CD4-positive, CD25-positive, alpha-beta regulatory T cell (primary cell): ENCODE measurements around the gene ZNF234. TPM values are rescaled to one million over a fixed set of nuclear protein-coding genes. Genes with fewer than 3 reads are reported as not detected.
A peak's percentile ranks its signal among the peaks of the same experiment; 100 is the strongest.

Source experiments
- ATAC-seq, 2 donors: fragments of 150-1000 bp; cut with Tn5 transposase; one replicate each; pipeline ENCODE4 v1.10.0; 2021; ENCODE audit warnings: low read depth in 2 of 2, moderate number of reproducible peaks in 2 of 2, moderate library complexity in 1 of 2
- DNase-seq, 3 donors: peaks; one replicate each; pipeline versions ENCODE4 v3.0.0 to v3.0.0-alpha.2; 2012 to 2022; ENCODE audit warnings: mixed read lengths in 1 of 3
- H3K27ac ChIP-seq: one replicate; pipeline ENCODE4 v1.7.0; 2013; ENCODE audit warnings: mild to moderate bottlenecking, low read length; ENCODE audit not compliant: insufficient read depth, poor library complexity, severe bottlenecking
- H3K27me3 ChIP-seq: one replicate; pipeline ENCODE4 v1.7.0; 2013; ENCODE audit warnings: low read length; ENCODE audit not compliant: control insufficient read depth, insufficient read depth
- H3K36me3 ChIP-seq: one replicate; pipeline ENCODE4 v1.7.0; 2013; ENCODE audit warnings: mild to moderate bottlenecking, low read length, moderate library complexity; ENCODE audit not compliant: control insufficient read depth, insufficient read depth
- H3K4me1 ChIP-seq: 2 replicates; pipeline ENCODE4 v1.7.0; 2013; ENCODE audit warnings: mild to moderate bottlenecking, low read length; ENCODE audit not compliant: insufficient read depth, control insufficient read depth, poor library complexity, severe bottlenecking
- H3K4me3 ChIP-seq: one replicate; pipeline ENCODE4 v1.7.0; 2013; ENCODE audit warnings: low read depth, mild to moderate bottlenecking, low read length, moderate library complexity
- H3K9me3 ChIP-seq, 2 experiments: 1 replicate in 1 of 2; 2 replicates in 1 of 2; pipeline ENCODE4 v1.7.0; 2013; ENCODE audit warnings: low read length in 2 of 2, mild to moderate bottlenecking in 1 of 2, moderate library complexity in 1 of 2; ENCODE audit not compliant: control insufficient read depth in 2 of 2
- H3K27ac Mint-ChIP-seq, 3 donors: one replicate each; pipeline ENCODE4 v1.8.0; 2020 to 2022; ENCODE audit warnings: mild to moderate bottlenecking in 3 of 3, mixed read lengths in 3 of 3, moderate library complexity in 2 of 3
- H3K27me3 Mint-ChIP-seq: one replicate; pipeline ENCODE4 v1.8.0; 2022; ENCODE audit warnings: mild to moderate bottlenecking, mixed read lengths
- H3K36me3 Mint-ChIP-seq: one replicate; pipeline ENCODE4 v1.8.0; 2020; ENCODE audit warnings: mixed read lengths
- H3K4me1 Mint-ChIP-seq, 4 donors: one replicate each; pipeline ENCODE4 v1.8.0; 2020 to 2022; ENCODE audit warnings: mixed read lengths in 4 of 4, mild to moderate bottlenecking in 1 of 4
- H3K4me3 Mint-ChIP-seq, 4 donors: one replicate each; pipeline ENCODE4 v1.8.0; 2020 to 2022; ENCODE audit warnings: mild to moderate bottlenecking in 4 of 4, mixed read lengths in 4 of 4, moderate library complexity in 3 of 4
- H3K9me3 Mint-ChIP-seq, 7 donors: one replicate each; pipeline ENCODE4 v1.8.0; 2020 to 2022; ENCODE audit warnings: mixed read lengths in 7 of 7, mild to moderate bottlenecking in 3 of 7, moderate library complexity in 2 of 7
- polyA plus RNA-seq, 4 donors: library from polyadenylated mRNA; unstranded; fragments of 300-500 nt; fragmentation: Illumina TruSeq; gene quantifications; one replicate each; pipeline ENCODE4 v1.2.3, GENCODE V29; 2021
- total RNA-seq: library from RNA; stranded (reverse); gene quantifications from one replicate; pipeline ENCODE4 v1.2.3, GENCODE V29; 2022

ZNF234 gene
- total RNA-seq (4.6 TPM), polyA plus RNA-seq (1 to 10 TPM; 2.9 to 9.3 (median 5.8) TPM)

DNA sequence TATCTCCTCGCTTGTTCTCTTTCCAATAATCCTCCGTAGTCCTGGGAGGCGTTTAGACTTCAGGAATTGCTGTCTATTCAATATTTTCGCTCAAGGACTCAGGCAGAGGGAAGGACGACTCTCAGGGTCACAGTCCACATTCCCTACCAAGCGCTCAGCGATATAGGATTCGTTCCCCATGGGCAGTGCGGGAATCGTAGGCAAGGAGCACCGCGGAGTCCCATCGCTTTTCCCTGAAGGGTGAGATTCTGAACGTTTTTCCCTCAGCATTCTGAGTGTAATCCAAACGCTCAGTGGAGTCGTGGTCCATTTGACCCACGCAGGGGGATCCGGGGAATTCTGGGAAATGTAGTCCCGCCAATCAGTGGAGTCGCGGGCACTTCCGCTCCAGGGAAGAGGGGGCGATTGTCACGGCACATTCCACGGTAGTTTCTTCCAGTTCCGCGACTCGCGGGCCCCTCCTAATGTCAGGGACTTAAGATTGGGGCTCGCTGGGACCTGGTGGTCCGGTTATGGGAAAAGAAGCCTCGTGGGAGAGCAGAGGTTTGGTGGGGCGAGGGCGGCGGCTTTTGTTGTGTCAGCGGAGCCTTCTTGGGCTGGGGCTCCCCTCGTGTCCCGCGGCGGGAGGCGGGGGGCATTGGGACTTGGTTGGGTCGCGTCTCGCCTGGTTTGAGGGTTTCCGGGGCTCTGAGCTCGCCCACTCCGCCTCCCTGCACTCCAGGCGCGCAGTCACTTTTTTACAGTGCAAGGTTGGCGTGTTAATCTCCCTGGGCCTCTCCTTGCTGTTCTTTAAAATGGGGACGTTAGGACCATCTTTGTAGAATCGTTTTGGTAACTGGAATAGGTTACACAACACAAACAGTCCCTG, at the start of gene ZNF234:
TSS of gene ZNF234 (plus strand) at position 364 of the 868 bp plus-strand sequence. CDS start 3,079 bp downstream, outside the sequence.
- H3K9me3 ChIP-seq = no peaks in the 10 kb centered on the region
- no peaks in the 10 kb centered on the region for H3K27me3 ChIP-seq
- Mint-ChIP-seq H3K4me3 (peak within 1 kb of the TSS; percentile 93 to 97 (median 96)), H3K36me3 (peaks cover 30% of the 10 kb centered on the region), H3K9me3 (peaks cover 0 to 8% (median 1%) of the 10 kb centered on the region in 7 donors), H3K27ac (peak within 1 kb of the TSS; percentile 79 to 91 (median 91)), H3K27me3 (peaks cover 4% of the 10 kb centered on the region), H3K4me1 (peaks cover 15 to 40% (median 33%) of the 10 kb centered on the region in 4 donors)
- peaks cover 21% of the 10 kb centered on the region for H3K36me3 ChIP-seq
- DNase-seq (peak; percentile 58 to 80 (median 61)), ATAC-seq (peak; percentile 68 to 84)
- H3K4me1 ChIP-seq = peaks cover 17% of the 10 kb centered on the region
- peak within 1 kb of the TSS; percentile 88 for H3K4me3 ChIP-seq
- H3K27ac ChIP-seq = peak within 1 kb of the TSS; percentile 58

DNA sequence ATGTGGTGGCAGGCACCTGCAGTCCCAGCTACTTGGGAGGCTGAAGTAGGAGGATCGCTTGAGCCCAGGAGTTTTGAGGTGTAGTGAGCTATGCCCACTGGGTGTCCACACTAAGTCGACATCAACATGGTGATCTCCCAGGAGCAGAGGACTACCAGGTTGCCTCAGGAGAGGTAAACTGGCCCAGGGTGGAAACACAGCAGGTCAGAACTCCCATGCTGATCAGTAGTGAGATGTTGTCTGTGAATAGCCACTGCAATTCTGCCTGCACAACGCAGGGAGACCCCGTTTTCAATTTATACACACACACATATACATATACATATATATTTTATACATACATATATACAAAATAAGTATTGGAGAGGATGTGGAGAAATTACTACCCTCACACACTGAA, 49.2 kb upstream of the ZNF234 start:
- Mint-ChIP-seq H3K27me3 (no peaks in the 10 kb centered on the region), H3K9me3 (peaks cover 0 to 3% (median 0%) of the 10 kb centered on the region in 7 donors), H3K4me3 (peak overlapping the region in 2 of 4 donors; percentile 66 to 88), H3K36me3 (peaks cover 20% of the 10 kb centered on the region), H3K27ac (peak overlapping the region in 1 of 3 donors; percentile 44), H3K4me1 (peaks cover 9 to 20% (median 10%) of the 10 kb centered on the region in 4 donors)
- Histone ChIP-seq H3K36me3 (peaks cover 8% of the 10 kb centered on the region), H3K27me3 (no peaks in the 10 kb centered on the region), H3K27ac (no peak overlapping the region), H3K4me3 (no peak overlapping the region), H3K4me1 (peaks cover 14% of the 10 kb centered on the region), H3K9me3 (no peaks in the 10 kb centered on the region)
- DNase-seq = no peak
- ATAC-seq = no peak

DNA sequence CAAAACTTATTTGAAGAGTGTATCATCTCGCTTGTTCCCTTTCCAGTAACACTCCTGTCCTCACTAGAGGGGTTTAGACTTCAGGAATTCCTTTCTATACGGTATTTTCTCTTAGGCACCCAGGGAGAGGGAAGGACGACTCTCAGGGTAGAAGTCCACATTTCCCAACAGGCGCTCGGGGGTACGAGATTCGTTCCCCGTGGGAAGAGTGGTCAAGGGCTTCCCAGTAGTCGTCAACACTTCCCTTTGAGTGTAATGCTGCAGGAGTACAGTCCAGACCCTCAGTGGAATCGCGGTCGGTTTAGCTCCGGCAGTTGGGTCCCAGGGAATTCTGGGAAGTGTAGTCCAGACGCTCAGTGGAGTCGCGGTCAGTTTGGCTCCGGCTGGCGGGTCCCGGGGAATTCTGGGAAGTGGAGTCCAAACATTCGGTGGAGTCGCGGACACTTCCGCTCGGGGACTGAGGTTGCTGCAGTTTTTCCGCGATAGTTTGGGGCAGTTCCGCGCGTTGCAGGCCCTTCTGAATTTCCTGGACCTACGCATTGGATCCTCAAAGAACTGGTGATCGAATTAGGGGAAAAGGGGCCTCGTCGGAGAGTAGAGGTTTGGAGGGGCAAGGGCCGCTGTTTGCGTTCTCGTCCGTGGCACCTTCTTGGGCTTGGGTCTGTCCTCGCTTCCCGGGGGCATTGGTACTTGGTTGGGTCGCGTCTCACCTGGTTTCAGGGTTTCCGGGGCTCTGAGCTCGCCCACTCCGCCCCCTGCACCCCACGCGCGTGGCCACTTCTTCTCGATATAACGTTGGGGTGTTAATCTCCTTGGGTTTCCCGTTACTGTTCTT, 47.2 kb upstream of the ZNF234 start, which contains the start of gene ZNF224:
TSS of gene ZNF224 (plus strand) at position 431 of the 835 bp plus-strand sequence. CDS start 3,513 bp downstream, outside the sequence.
- Histone ChIP-seq H3K27ac (peak within 1 kb of the TSS; percentile 60), H3K36me3 (peaks cover 28% of the 10 kb centered on the region), H3K4me1 (peaks cover 14% of the 10 kb centered on the region), H3K9me3 (peaks cover 0 to 3% of the 10 kb centered on the region in 2 experiments), H3K27me3 (no peaks in the 10 kb centered on the region), H3K4me3 (peak within 1 kb of the TSS; percentile 92)
- Mint-ChIP-seq H3K36me3 (peaks cover 30% of the 10 kb centered on the region), H3K27ac (peak within 1 kb of the TSS; percentile 79 to 90 (median 84)), H3K27me3 (no peaks in the 10 kb centered on the region), H3K4me1 (peaks cover 9 to 31% (median 12%) of the 10 kb centered on the region in 4 donors), H3K4me3 (peak within 1 kb of the TSS; percentile 88 to 97 (median 96)), H3K9me3 (peaks cover 0 to 4% (median 2%) of the 10 kb centered on the region in 7 donors)
- ATAC-seq (peak; percentile 84 to 86), DNase-seq (peak; percentile 73 to 92 (median 73))

DNA sequence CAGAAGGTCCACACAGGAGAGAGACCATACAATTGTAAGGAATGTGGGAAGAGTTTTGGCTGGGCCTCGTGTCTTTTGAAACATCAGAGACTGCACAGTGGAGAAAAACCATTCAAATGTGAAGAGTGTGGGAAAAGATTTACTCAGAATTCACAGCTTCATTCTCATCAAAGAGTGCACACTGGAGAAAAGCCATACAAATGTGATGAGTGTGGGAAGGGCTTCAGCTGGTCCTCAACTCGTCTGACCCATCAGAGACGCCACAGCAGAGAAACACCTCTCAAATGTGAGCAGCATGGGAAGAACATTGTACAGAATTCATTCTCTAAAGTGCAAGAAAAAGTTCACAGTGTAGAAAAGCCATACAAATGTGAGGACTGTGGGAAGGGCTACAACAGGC, 33.6 kb upstream of the ZNF234 start:
- no peak overlapping the region for H3K27ac Mint-ChIP-seq
- peaks cover 42% of the 10 kb centered on the region for H3K36me3 Mint-ChIP-seq
- peaks cover 0 to 75% (median 35%) of the 10 kb centered on the region in 7 donors for H3K9me3 Mint-ChIP-seq
- no peak for DNase-seq
- H3K36me3 ChIP-seq = peaks cover 37% of the 10 kb centered on the region
- no peak for ATAC-seq
- H3K4me3 Mint-ChIP-seq = no peak overlapping the region
- no peaks in the 10 kb centered on the region for H3K27me3 ChIP-seq
- peaks cover 65 to 85% of the 10 kb centered on the region in 2 experiments for H3K9me3 ChIP-seq
- no peaks in the 10 kb centered on the region for H3K27me3 Mint-ChIP-seq
- H3K4me3 ChIP-seq = peak overlapping the region; percentile 22
- H3K4me1 ChIP-seq = peaks cover 10% of the 10 kb centered on the region
- peaks cover 0 to 11% (median 7%) of the 10 kb centered on the region in 4 donors for H3K4me1 Mint-ChIP-seq
- H3K27ac ChIP-seq = no peak overlapping the region

DNA sequence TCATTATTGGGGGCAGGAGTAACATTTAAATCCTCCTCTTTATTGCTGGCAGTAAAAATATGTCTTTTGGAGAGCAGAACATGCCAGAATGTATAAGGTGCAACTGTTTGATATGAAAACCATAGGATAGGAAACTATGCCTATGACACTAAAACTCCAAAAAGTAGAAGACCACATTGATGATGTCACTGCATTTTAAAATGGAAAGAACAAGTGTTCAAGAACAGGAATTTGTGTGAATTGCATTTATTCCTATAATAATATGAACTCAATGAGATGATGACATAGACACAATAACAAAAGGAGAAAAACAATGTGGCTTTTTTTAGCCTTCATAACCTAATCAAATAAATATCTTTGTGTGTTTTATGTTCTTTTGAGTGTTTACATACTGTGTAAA, 31.9 kb upstream of the ZNF234 start:
- peaks cover 0 to 64% (median 25%) of the 10 kb centered on the region in 7 donors for H3K9me3 Mint-ChIP-seq
- Histone ChIP-seq H3K4me3 (no peak overlapping the region), H3K9me3 (peaks cover 52 to 74% of the 10 kb centered on the region in 2 experiments), H3K27ac (no peak overlapping the region), H3K4me1 (peaks cover 22% of the 10 kb centered on the region), H3K27me3 (no peaks in the 10 kb centered on the region), H3K36me3 (peaks cover 21% of the 10 kb centered on the region)
- no peaks in the 10 kb centered on the region for H3K27me3 Mint-ChIP-seq
- no peak for ATAC-seq
- no peak for DNase-seq
- H3K4me1 Mint-ChIP-seq = peaks cover 4 to 22% (median 16%) of the 10 kb centered on the region in 4 donors
- H3K36me3 Mint-ChIP-seq = peaks cover 26% of the 10 kb centered on the region
- peak overlapping the region in 1 of 4 donors; percentile 35 for H3K4me3 Mint-ChIP-seq
- H3K27ac Mint-ChIP-seq = no peak overlapping the region

DNA sequence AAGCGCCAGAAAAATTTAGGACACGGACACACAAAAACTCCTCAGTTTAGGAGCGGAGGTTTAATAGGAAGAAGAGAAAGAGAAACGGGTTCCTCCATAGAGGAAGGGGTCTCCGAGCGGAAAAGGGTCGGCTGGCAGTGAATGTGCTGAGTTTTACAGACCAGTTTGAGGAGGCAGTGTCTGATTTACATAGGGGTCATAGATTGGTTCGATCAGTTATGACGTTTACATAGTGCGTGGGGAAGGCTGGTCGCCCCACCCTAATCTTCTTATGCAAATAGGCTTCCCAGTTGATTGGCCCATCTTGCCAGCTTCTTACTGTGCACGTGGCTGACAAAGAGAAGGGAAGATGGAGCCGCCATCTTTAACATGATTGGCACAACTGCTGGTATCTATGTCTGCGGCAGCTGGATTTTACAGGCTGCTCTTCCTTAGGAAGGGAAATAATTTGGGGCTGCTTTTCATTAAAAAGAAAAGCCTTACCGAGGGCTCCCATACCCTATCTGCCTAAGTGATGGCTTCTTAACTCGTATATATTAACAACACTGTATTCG, 29.4 kb upstream of the ZNF234 start:
- no peak overlapping the region for H3K27ac Mint-ChIP-seq
- H3K9me3 Mint-ChIP-seq = peaks cover 0 to 44% (median 18%) of the 10 kb centered on the region in 7 donors

DNA sequence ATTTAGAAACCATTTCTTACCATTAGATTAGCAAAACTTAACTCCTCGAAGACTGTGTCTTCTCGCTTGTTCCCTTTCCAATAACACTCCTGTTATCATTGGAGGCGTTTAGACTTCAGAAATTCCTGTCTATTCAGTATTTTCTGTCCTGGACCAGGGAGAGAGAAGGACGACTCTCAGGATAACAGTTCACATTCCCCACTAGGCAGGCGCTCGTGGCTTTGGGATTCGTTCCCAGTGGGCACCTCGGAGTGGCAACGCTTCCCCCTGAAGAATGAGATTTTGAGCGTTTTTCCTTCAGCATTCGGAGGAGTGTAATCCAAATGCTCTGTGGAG, 28.6 kb upstream of the ZNF234 start:
- Mint-ChIP-seq H3K36me3 (peaks cover 20% of the 10 kb centered on the region), H3K4me3 (peak overlapping the region; percentile 99 to 100 (median 99)), H3K4me1 (peaks cover 13 to 36% (median 26%) of the 10 kb centered on the region in 4 donors), H3K9me3 (peaks cover 0 to 36% (median 16%) of the 10 kb centered on the region in 7 donors), H3K27me3 (no peaks in the 10 kb centered on the region), H3K27ac (peak overlapping the region in 2 of 3 donors; percentile 94 to 97)
- Histone ChIP-seq H3K36me3 (peaks cover 8% of the 10 kb centered on the region), H3K4me1 (peaks cover 27% of the 10 kb centered on the region), H3K9me3 (peaks cover 28 to 44% of the 10 kb centered on the region in 2 experiments), H3K4me3 (peak overlapping the region; percentile 98), H3K27me3 (no peaks in the 10 kb centered on the region), H3K27ac (no peak overlapping the region)
- DNase-seq (no peak), ATAC-seq (no peak)

More for the DNA sequence above, 29.4 kb upstream of the ZNF234 start:
- H3K4me3 ChIP-seq = peak overlapping the region; percentile 98
- peaks cover 20% of the 10 kb centered on the region for H3K36me3 Mint-ChIP-seq
- no peak overlapping the region for H3K27ac ChIP-seq
- H3K4me3 Mint-ChIP-seq = peak overlapping the region; percentile 99 to 100 (median 99)
- H3K4me1 Mint-ChIP-seq = peaks cover 13 to 36% (median 25%) of the 10 kb centered on the region in 4 donors
- no peaks in the 10 kb centered on the region for H3K27me3 Mint-ChIP-seq
- peaks cover 8% of the 10 kb centered on the region for H3K36me3 ChIP-seq
- H3K4me1 ChIP-seq = peaks cover 27% of the 10 kb centered on the region
- peak in 1 of 3 donors; percentile 15 for DNase-seq
- H3K27me3 ChIP-seq = no peaks in the 10 kb centered on the region
- ATAC-seq = no peak
- H3K9me3 ChIP-seq = peaks cover 36 to 52% of the 10 kb centered on the region in 2 experiments
